Neural progenitor cell (in vitro differentiated cells): ENCODE data around the gene ADGRG1. TPM values are rescaled to one million over a fixed set of nuclear protein-coding genes. Genes with fewer than 3 reads are reported as not detected.

Source experiments
- DNase-seq: peaks from one replicate; pipeline ENCODE4 v3.0.0-alpha.2; 2016; ENCODE audit warnings: low spot score
- H2AFZ ChIP-seq: fragments of 200-600 bp; sonication (generic); replicated peaks from 2 replicates; pipeline ENCODE4 v1.6.1; 2016; ENCODE audit warnings: antibody characterized with exemption
- H3F3A ChIP-seq: fragments of 200-600 bp; sonication (generic); 2 replicates; pipeline ENCODE4 v1.6.1; 2016; ENCODE audit warnings: antibody characterized with exemption, low read depth
- H3K27ac ChIP-seq: fragments of 200-600 bp; sonication (generic); 2 replicates; pipeline ENCODE4 v1.5.1; 2016; ENCODE audit warnings: mild to moderate bottlenecking
- H3K27me3 ChIP-seq: fragments of 200-600 bp; sonication (generic); 2 replicates; pipeline ENCODE4 v1.6.1; 2016; ENCODE audit warnings: mild to moderate bottlenecking, moderate library complexity
- H3K36me3 ChIP-seq: fragments of 200-600 bp; sonication (generic); 2 replicates; pipeline ENCODE4 v1.5.1; 2016
- H3K4me1 ChIP-seq: fragments of 200-600 bp; sonication (generic); 2 replicates; pipeline ENCODE4 v1.6.1; 2016; ENCODE audit warnings: mixed run types
- H3K4me2 ChIP-seq: fragments of 200-600 bp; sonication (generic); 2 replicates; pipeline ENCODE4 v1.6.1; 2016
- H3K4me3 ChIP-seq: fragments of 200-600 bp; sonication (generic); 2 replicates; pipeline ENCODE4 v1.5.1; 2016
- H3K79me2 ChIP-seq: fragments of 200-600 bp; sonication (generic); 2 replicates; pipeline ENCODE4 v1.6.1; 2016; ENCODE audit warnings: low read depth
- H3K9ac ChIP-seq: fragments of 200-600 bp; sonication (generic); 2 replicates; pipeline ENCODE4 v1.6.1; 2016
- H3K9me3 ChIP-seq: fragments of 200-600 bp; sonication (generic); 2 replicates; pipeline ENCODE4 v1.5.1; 2016; ENCODE audit warnings: low read depth
- H4K20me1 ChIP-seq: fragments of 200-600 bp; sonication (generic); 2 replicates; pipeline ENCODE4 v1.6.1; 2016; ENCODE audit warnings: low read depth
- H3K27ac Mint-ChIP-seq: 3 replicates; pipeline ENCODE4 v1.8.0; 2021; ENCODE audit warnings: mixed read lengths
- H3K27me3 Mint-ChIP-seq: 2 replicates; pipeline ENCODE4 v1.8.0; 2022; ENCODE audit warnings: low read depth, mild to moderate bottlenecking, inconsistent platforms, moderate library complexity, mixed read lengths; ENCODE audit not compliant: insufficient read depth
- H3K36me3 Mint-ChIP-seq: 3 replicates; pipeline ENCODE4 v1.8.0; 2021; ENCODE audit warnings: mixed read lengths
- H3K4me1 Mint-ChIP-seq: 3 replicates; pipeline ENCODE4 v1.8.0; 2021; ENCODE audit warnings: mixed read lengths
- H3K4me3 Mint-ChIP-seq: 3 replicates; pipeline ENCODE4 v1.8.0; 2021; ENCODE audit warnings: mild to moderate bottlenecking, moderate library complexity, mixed read lengths
- H3K9me3 Mint-ChIP-seq: 3 replicates; pipeline ENCODE4 v1.8.0; 2020; ENCODE audit warnings: mixed read lengths
- EZH2 ChIP-seq: fragments of 200-600 bp; sonication (generic); IDR thresholded peaks from 2 replicates; pipeline ENCODE4 v1.6.1; 2017; ENCODE audit warnings: antibody characterized with exemption, mild to moderate bottlenecking, moderate library complexity
- EZH2phosphoT487 ChIP-seq: fragments of 200-600 bp; sonication (generic); IDR thresholded peaks from 2 replicates; pipeline ENCODE4 v1.6.1; 2017; ENCODE audit warnings: antibody characterized with exemption
- total RNA-seq: library from RNA; depleted of rRNA; stranded (reverse); fragments of >200 nt; gene quantifications from 2 replicates; pipeline ENCODE4 v1.2.3, GENCODE V29; 2015; ENCODE audit warnings: low replicate concordance
- TF ChIP-seq, protein P1 (sequence below): fragments of 200-600 bp; sonication (generic); IDR thresholded peaks from 2 replicates; pipeline ENCODE4 v1.5.1; 2017; ENCODE audit warnings: antibody characterized with exemption, mild to moderate bottlenecking

The ADGRG1 gene
- total RNA-seq, 1 donor from 2014 or later: 8.0 TPM

- H3K4me3 Mint-ChIP-seq: no peak overlapping the region
- Histone ChIP-seq H3K9ac (no peak overlapping the region), H2AFZ (peak overlapping the region; percentile 53), H3K4me2 (peak overlapping the region; percentile 10), H3F3A (no peaks in the 10 kb centered on the region), H3K4me1 (peaks cover 4% of the 10 kb centered on the region), H3K36me3 (no peaks in the 10 kb centered on the region), H3K27ac (no peak overlapping the region), H3K79me2 (no peaks in the 10 kb centered on the region), H3K9me3 (no peaks in the 10 kb centered on the region), H3K4me3 (no peak overlapping the region), H4K20me1 (no peaks in the 10 kb centered on the region), H3K27me3 (peaks cover 4% of the 10 kb centered on the region)
- peaks cover 4% of the 10 kb centered on the region for H3K4me1 Mint-ChIP-seq
- no peak for TF ChIP-seq EZH2phosphoT487
- TF ChIP-seq, protein P1, sequence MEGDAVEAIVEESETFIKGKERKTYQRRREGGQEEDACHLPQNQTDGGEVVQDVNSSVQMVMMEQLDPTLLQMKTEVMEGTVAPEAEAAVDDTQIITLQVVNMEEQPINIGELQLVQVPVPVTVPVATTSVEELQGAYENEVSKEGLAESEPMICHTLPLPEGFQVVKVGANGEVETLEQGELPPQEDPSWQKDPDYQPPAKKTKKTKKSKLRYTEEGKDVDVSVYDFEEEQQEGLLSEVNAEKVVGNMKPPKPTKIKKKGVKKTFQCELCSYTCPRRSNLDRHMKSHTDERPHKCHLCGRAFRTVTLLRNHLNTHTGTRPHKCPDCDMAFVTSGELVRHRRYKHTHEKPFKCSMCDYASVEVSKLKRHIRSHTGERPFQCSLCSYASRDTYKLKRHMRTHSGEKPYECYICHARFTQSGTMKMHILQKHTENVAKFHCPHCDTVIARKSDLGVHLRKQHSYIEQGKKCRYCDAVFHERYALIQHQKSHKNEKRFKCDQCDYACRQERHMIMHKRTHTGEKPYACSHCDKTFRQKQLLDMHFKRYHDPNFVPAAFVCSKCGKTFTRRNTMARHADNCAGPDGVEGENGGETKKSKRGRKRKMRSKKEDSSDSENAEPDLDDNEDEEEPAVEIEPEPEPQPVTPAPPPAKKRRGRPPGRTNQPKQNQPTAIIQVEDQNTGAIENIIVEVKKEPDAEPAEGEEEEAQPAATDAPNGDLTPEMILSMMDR: peak; percentile 82
- no peak for TF ChIP-seq EZH2
- H3K27me3 Mint-ChIP-seq: peaks cover 2% of the 10 kb centered on the region
- peak; percentile 85 for DNase-seq
- H3K36me3 Mint-ChIP-seq: no peaks in the 10 kb centered on the region
- H3K27ac Mint-ChIP-seq: peak overlapping the region; percentile 28
- H3K9me3 Mint-ChIP-seq: peaks cover 4% of the 10 kb centered on the region
These were observed 28.2 kb upstream of the ADGRG1 start for GRCh38 chr16:57600048-57600835.

DNA sequence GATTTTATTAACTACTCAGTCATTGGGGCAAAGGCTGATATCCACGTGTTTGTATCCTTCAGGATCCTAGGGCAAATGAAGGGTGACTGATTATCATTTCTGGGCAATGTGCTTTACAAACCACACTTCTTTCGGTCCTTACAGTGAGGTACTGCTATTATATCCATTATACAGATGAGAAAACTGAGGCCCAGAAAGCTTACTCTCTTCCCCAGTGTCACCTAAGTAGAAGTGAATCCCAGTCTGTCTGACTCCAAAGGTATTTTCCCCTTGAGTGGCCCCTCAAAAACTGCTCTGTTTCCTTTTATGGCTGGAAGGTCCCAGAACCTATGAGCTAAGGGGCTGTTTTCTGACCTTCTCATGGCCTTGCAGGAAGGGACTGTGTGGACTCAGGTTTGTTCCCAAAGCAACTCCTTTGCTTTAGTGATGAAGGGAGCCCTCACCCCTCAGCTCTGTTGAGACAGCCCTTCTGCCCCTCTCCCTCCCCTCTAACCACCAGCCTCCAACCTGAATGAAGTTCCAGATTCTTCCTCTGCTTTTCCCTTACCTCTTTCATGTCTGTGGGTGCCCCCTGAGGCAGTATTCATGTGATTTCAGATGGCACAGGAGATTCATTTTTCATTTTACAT, 27.4 kb upstream of the ADGRG1 start:
- Histone ChIP-seq H3K4me1 (peaks cover 4% of the 10 kb centered on the region), H3K4me3 (no peak overlapping the region), H3K27me3 (peaks cover 4% of the 10 kb centered on the region), H3K9me3 (no peaks in the 10 kb centered on the region), H3K27ac (no peak overlapping the region), H3K79me2 (no peaks in the 10 kb centered on the region), H3K4me2 (peak overlapping the region; percentile 10), H3K36me3 (no peaks in the 10 kb centered on the region), H2AFZ (peak overlapping the region; percentile 53), H4K20me1 (no peaks in the 10 kb centered on the region), H3F3A (no peaks in the 10 kb centered on the region), H3K9ac (no peak overlapping the region)
- Mint-ChIP-seq H3K36me3 (no peaks in the 10 kb centered on the region), H3K4me3 (no peak overlapping the region), H3K27me3 (peaks cover 2% of the 10 kb centered on the region), H3K27ac (no peak overlapping the region), H3K4me1 (peaks cover 4% of the 10 kb centered on the region), H3K9me3 (peaks cover 2% of the 10 kb centered on the region)
- TF ChIP-seq, protein P1: no peak
- TF ChIP-seq EZH2 (no peak), EZH2phosphoT487 (no peak)
- DNase-seq: no peak

GRCh38 chr16:57601801-57602478, 26.5 kb upstream of the ADGRG1 start:
- Mint-ChIP-seq H3K9me3 (peaks cover 2% of the 10 kb centered on the region), H3K4me3 (no peak overlapping the region), H3K4me1 (peaks cover 4% of the 10 kb centered on the region), H3K27me3 (peaks cover 2% of the 10 kb centered on the region), H3K36me3 (no peaks in the 10 kb centered on the region), H3K27ac (no peak overlapping the region)
- H4K20me1 ChIP-seq: no peaks in the 10 kb centered on the region
- no peak overlapping the region for H2AFZ ChIP-seq
- peaks cover 4% of the 10 kb centered on the region for H3K27me3 ChIP-seq
- H3K27ac ChIP-seq: no peak overlapping the region
- H3K4me1 ChIP-seq: peaks cover 4% of the 10 kb centered on the region
- no peak overlapping the region for H3K4me2 ChIP-seq
- no peaks in the 10 kb centered on the region for H3F3A ChIP-seq
- no peak overlapping the region for H3K4me3 ChIP-seq
- H3K9me3 ChIP-seq: no peaks in the 10 kb centered on the region
- no peaks in the 10 kb centered on the region for H3K79me2 ChIP-seq
- no peaks in the 10 kb centered on the region for H3K36me3 ChIP-seq
- TF ChIP-seq, protein P1: no peak
- no peak for TF ChIP-seq EZH2phosphoT487
- no peak for TF ChIP-seq EZH2
- H3K9ac ChIP-seq: no peak overlapping the region
- DNase-seq: no peak
